Ishikawa (cell line): Measurements from ENCODE around the gene FAM234A.

Experiments used
- CEBPB ChIP-seq: IDR thresholded peaks from 2 replicates; pipeline ENCODE4 v1.6.1; 2012
- CREB1 ChIP-seq: IDR thresholded peaks from 2 replicates; pipeline ENCODE4 v1.6.1; 2012; ENCODE audit warnings: low read depth
- EGR1 ChIP-seq: IDR thresholded peaks from 2 replicates; pipeline ENCODE4 v1.6.1; 2012
- EP300 ChIP-seq: IDR thresholded peaks from 2 replicates; pipeline ENCODE4 v1.6.1; 2012; ENCODE audit warnings: borderline replicate concordance
- FOXM1 ChIP-seq: IDR thresholded peaks from 2 replicates; pipeline ENCODE4 v1.6.1; 2012; ENCODE audit warnings: low read depth, borderline replicate concordance
- MAX ChIP-seq: IDR thresholded peaks from 2 replicates; pipeline ENCODE4 v1.6.1; 2012
- NFIC ChIP-seq: IDR thresholded peaks from 2 replicates; pipeline ENCODE4 v1.6.1; 2012
- RAD21 ChIP-seq: IDR thresholded peaks from 2 replicates; pipeline ENCODE4 v1.6.1; 2012; ENCODE audit warnings: low read depth
- REST ChIP-seq: IDR thresholded peaks from 2 replicates; pipeline ENCODE4 v1.6.1; 2012; ENCODE audit warnings: low read depth, mild to moderate bottlenecking
- TAF1 ChIP-seq: IDR thresholded peaks from 2 replicates; pipeline ENCODE4 v1.6.1; 2012; ENCODE audit warnings: low read depth, mild to moderate bottlenecking
- TCF12 ChIP-seq: IDR thresholded peaks from 2 replicates; pipeline ENCODE4 v1.6.1; 2012; ENCODE audit warnings: low read depth
- TEAD4 ChIP-seq: IDR thresholded peaks from 2 replicates; pipeline ENCODE4 v1.6.1; 2012
- USF1 ChIP-seq: IDR thresholded peaks from 2 replicates; pipeline ENCODE4 v1.6.1; 2012
- YY1 ChIP-seq: IDR thresholded peaks from 2 replicates; pipeline ENCODE4 v1.6.1; 2012; ENCODE audit warnings: low read depth
- ZBTB7A ChIP-seq: IDR thresholded peaks from 2 replicates; pipeline ENCODE4 v1.6.1; 2012; ENCODE audit warnings: low read depth

FAM234A gene

GRCh38 chr16:307691-308312 lies 73.2 kb downstream of the FAM234A start:
- TF ChIP-seq MAX, result no peak
- TF ChIP-seq EP300, result no peak
- TF ChIP-seq RAD21, result no peak
- TF ChIP-seq TEAD4, result no peak
- no peak for TF ChIP-seq YY1
- no peak for TF ChIP-seq CREB1
- TF ChIP-seq REST, result no peak
- no peak for TF ChIP-seq EGR1
- no peak for TF ChIP-seq TCF12
- TF ChIP-seq NFIC, result no peak
- TF ChIP-seq ZBTB7A, result no peak
- no peak for TF ChIP-seq USF1
- TF ChIP-seq FOXM1, result no peak

- no peak for TF ChIP-seq ZBTB7A
- TF ChIP-seq MAX, result no peak
- no peak for TF ChIP-seq YY1
- no peak for TF ChIP-seq FOXM1
- no peak for TF ChIP-seq USF1
- TF ChIP-seq REST, result no peak
Observed at GRCh38 chr16:309476-309875, 74.9 kb downstream of the FAM234A start.

GRCh38 chr16:311725-312124 lies 77.1 kb downstream of the FAM234A start:
- TF ChIP-seq CEBPB (no peak), USF1 (no peak), TEAD4 (no peak), EP300 (no peak), TCF12 (no peak), ZBTB7A (no peak), TAF1 (no peak), MAX (no peak), NFIC (no peak), REST (no peak), EGR1 (no peak), YY1 (no peak), CREB1 (no peak), FOXM1 (no peak), RAD21 (no peak)

- TF ChIP-seq NFIC, result no peak
- TF ChIP-seq EP300, result no peak
- no peak for TF ChIP-seq REST
- no peak for TF ChIP-seq TAF1
- no peak for TF ChIP-seq MAX
Observed at GRCh38 chr16:314351-314750, 79.7 kb downstream of the FAM234A start.
